GM18909 (cell line): Measurements from ENCODE around the gene PVALEF.
"Not testable (repeated sequence)": the region's sequence is repeated elsewhere in the genome, so short reads cannot be mapped to it uniquely, and the experiment has no call there.

Experiments
- ATAC-seq: cut with Tn5 transposase; IDR thresholded peaks from one replicate; pipeline ENCODE4 v1.9.1; 2021; ENCODE audit warnings: mild to moderate bottlenecking; ENCODE audit not compliant: unreplicated experiment, poor library complexity

Gene PVALEF

GRCh38 chr17:81209141-81209540, 43.8 kb downstream of the PVALEF start:
- ATAC-seq, result no peak

GRCh38 chr17:81210466-81210865, 45.2 kb downstream of the PVALEF start:
- ATAC-seq, result no peak

- ATAC-seq, result no peak
Measured at GRCh38 chr17:81210868-81211267, 45.6 kb downstream of the PVALEF start.

GRCh38 chr17:81212365-81212764, 47.1 kb downstream of the PVALEF start:
- no peak for ATAC-seq

- ATAC-seq, result no peak
Measured at GRCh38 chr17:81213978-81214377, 48.7 kb downstream of the PVALEF start.

GRCh38 chr17:81217491-81217890, 52.2 kb downstream of the PVALEF start:
- no peak for ATAC-seq

GRCh38 chr17:81218459-81218858, 53.2 kb downstream of the PVALEF start:
- no peak for ATAC-seq

GRCh38 chr17:81218991-81219390, 53.7 kb downstream of the PVALEF start:
- ATAC-seq, result no peak

- ATAC-seq, result no peak
Measured at GRCh38 chr17:81219476-81220180, 54.3 kb downstream of the PVALEF start.

- no peak for ATAC-seq
Measured at GRCh38 chr17:81221371-81221841, 56.1 kb downstream of the PVALEF start.

GRCh38 chr17:81221842-81222619, 56.7 kb downstream of the PVALEF start:
- ATAC-seq, result no peak

- ATAC-seq, result no peak
Measured at GRCh38 chr17:81222620-81222905, 57.3 kb downstream of the PVALEF start.

GRCh38 chr17:81222906-81223761, 57.8 kb downstream of the PVALEF start, which contains the start of gene CEP131:
TSS of gene CEP131 (minus strand) at chr17:81222965. CDS start at chr17:81220056, 2,909 bp downstream.
- peak; percentile 93 for ATAC-seq

- ATAC-seq, result no peak
Measured at GRCh38 chr17:81223762-81224130, 58.4 kb downstream of the PVALEF start.

GRCh38 chr17:81227630-81228029, 62.3 kb downstream of the PVALEF start:
- not testable (repeated sequence) for ATAC-seq

GRCh38 chr17:81228420-81228819, 63.1 kb downstream of the PVALEF start:
- no peak for ATAC-seq

- ATAC-seq, result no peak
Measured at GRCh38 chr17:81228834-81229665, 63.7 kb downstream of the PVALEF start.

- no peak for ATAC-seq
Measured at GRCh38 chr17:81229666-81229920, 64.3 kb downstream of the PVALEF start.

- ATAC-seq, result no peak
Measured at GRCh38 chr17:81230043-81230820, 64.9 kb downstream of the PVALEF start.
